ENCODE measurements around the gene AGPS. TPM values are rescaled to one million over a fixed set of nuclear protein-coding genes. Genes with fewer than 3 reads are reported as not detected.

AGPS gene
- total RNA-seq, 1 experiment from 2014 or later: 43.7 TPM

GRCh38 chr2:177529166-177529565 lies 136.6 kb downstream of the AGPS start:
- DNase-seq (ENCODE audit: low read depth): no peak

GRCh38 chr2:177530561-177530960 lies 138.0 kb downstream of the AGPS start:
- no peak for DNase-seq (ENCODE audit: low read depth)

GRCh38 chr2:177531706-177532105 lies 139.1 kb downstream of the AGPS start:
- DNase-seq (ENCODE audit: low read depth): no peak

GRCh38 chr2:177532567-177532966 lies 140.0 kb downstream of the AGPS start:
- no peak for DNase-seq (ENCODE audit: low read depth)

GRCh38 chr2:177533253-177533652 lies 140.7 kb downstream of the AGPS start:
- no peak for DNase-seq (ENCODE audit: low read depth)

GRCh38 chr2:177535000-177535399 lies 142.4 kb downstream of the AGPS start:
- DNase-seq (ENCODE audit: low read depth): no peak

- no peak for DNase-seq (ENCODE audit: low read depth)
Observed at GRCh38 chr2:177535958-177536504, 143.5 kb downstream of the AGPS start.

GRCh38 chr2:177537213-177537612 lies 144.6 kb downstream of the AGPS start:
- DNase-seq (ENCODE audit: low read depth): no peak

- DNase-seq (ENCODE audit: low read depth): no peak
Observed at GRCh38 chr2:177537636-177538035, 145.1 kb downstream of the AGPS start.

- DNase-seq (ENCODE audit: low read depth): no peak
Observed at GRCh38 chr2:177538323-177538722, 145.8 kb downstream of the AGPS start.

GRCh38 chr2:177540283-177540682 lies 147.7 kb downstream of the AGPS start:
- no peak for DNase-seq (ENCODE audit: low read depth)

- no peak for DNase-seq (ENCODE audit: low read depth)
Observed at GRCh38 chr2:177541258-177541991, 148.9 kb downstream of the AGPS start.

GRCh38 chr2:177542396-177542795 lies 149.8 kb downstream of the AGPS start:
- DNase-seq (ENCODE audit: low read depth): no peak

- DNase-seq (ENCODE audit: low read depth): peak; percentile 76
Observed at GRCh38 chr2:177543007-177543760, 150.6 kb downstream of the AGPS start.

- no peak for DNase-seq (ENCODE audit: low read depth)
Observed at GRCh38 chr2:177545143-177545542, 152.6 kb downstream of the AGPS start.

GRCh38 chr2:177545981-177546585 lies 153.5 kb downstream of the AGPS start:
- DNase-seq (ENCODE audit: low read depth): no peak

GRCh38 chr2:177547122-177547521 lies 154.5 kb downstream of the AGPS start:
- DNase-seq (ENCODE audit: low read depth): no peak

- DNase-seq (ENCODE audit: low read depth): no peak
Observed at GRCh38 chr2:177547772-177548171, 155.2 kb downstream of the AGPS start.

GRCh38 chr2:177548636-177549035 lies 156.1 kb downstream of the AGPS start:
- DNase-seq (ENCODE audit: low read depth): no peak

GRCh38 chr2:177549171-177549570 lies 156.6 kb downstream of the AGPS start:
- DNase-seq (ENCODE audit: low read depth): no peak

GRCh38 chr2:177550264-177551200 lies 158.0 kb downstream of the AGPS start:
- no peak for DNase-seq (ENCODE audit: low read depth)
